Stromal cell of bone marrow (primary cell): ENCODE measurements around the gene TENM4.

ENCODE experiments used
- DNase-seq: peaks from one replicate; pipeline ENCODE4 v3.0.0-alpha.2; 2012; ENCODE audit warnings: low read depth

Gene TENM4

GRCh38 chr11:78696177-78696576, 744.7 kb downstream of the TENM4 start:
- no peak for DNase-seq

- DNase-seq: no peak
Observed at GRCh38 chr11:78694152-78694551, 746.7 kb downstream of the TENM4 start.

- no peak for DNase-seq
Observed at GRCh38 chr11:78691215-78691614, 749.6 kb downstream of the TENM4 start.

GRCh38 chr11:78690352-78690987, 750.4 kb downstream of the TENM4 start:
- DNase-seq: peak; percentile 9

- no peak for DNase-seq
Observed at GRCh38 chr11:78689585-78690153, 751.2 kb downstream of the TENM4 start.

GRCh38 chr11:78689101-78689500, 751.7 kb downstream of the TENM4 start:
- DNase-seq: no peak

- no peak for DNase-seq
Observed at GRCh38 chr11:78688460-78688859, 752.4 kb downstream of the TENM4 start.

- no peak for DNase-seq
Observed at GRCh38 chr11:78685156-78685555, 755.7 kb downstream of the TENM4 start.

- DNase-seq: no peak
Observed at GRCh38 chr11:78684377-78684776, 756.5 kb downstream of the TENM4 start.

- no peak for DNase-seq
Observed at GRCh38 chr11:78683774-78684173, 757.1 kb downstream of the TENM4 start.

- no peak for DNase-seq
Observed at GRCh38 chr11:78676026-78676557, 764.7 kb downstream of the TENM4 start.

GRCh38 chr11:78672850-78673620, 767.8 kb downstream of the TENM4 start:
- DNase-seq: no peak

GRCh38 chr11:78669249-78669648, 771.6 kb downstream of the TENM4 start:
- DNase-seq: no peak

- no peak for DNase-seq
Observed at GRCh38 chr11:78667461-78667860, 773.4 kb downstream of the TENM4 start.

GRCh38 chr11:78666675-78667160, 774.1 kb downstream of the TENM4 start:
- peak; percentile 13 for DNase-seq

- DNase-seq: no peak
Observed at GRCh38 chr11:78664636-78665035, 776.2 kb downstream of the TENM4 start.

GRCh38 chr11:78662811-78663210, 778.0 kb downstream of the TENM4 start:
- no peak for DNase-seq

GRCh38 chr11:78660471-78660870, 780.4 kb downstream of the TENM4 start:
- DNase-seq: no peak

GRCh38 chr11:78659326-78660270, 781.2 kb downstream of the TENM4 start:
- no peak for DNase-seq

GRCh38 chr11:78657968-78658839, 782.6 kb downstream of the TENM4 start:
- DNase-seq: no peak

- DNase-seq: no peak
Observed at GRCh38 chr11:78657441-78657840, 783.4 kb downstream of the TENM4 start.
